H9 (cell line): ENCODE results near the gene CDK14. TPM values are rescaled to one million over a fixed set of nuclear protein-coding genes. Genes with fewer than 3 reads are reported as not detected.

Experiments used
- DNase-seq: peaks from one replicate; pipeline ENCODE4 v3.0.0-alpha.2; 2017
- H2AFZ ChIP-seq: one replicate; pipeline ENCODE4 v1.6.1; 2013; ENCODE audit warnings: mild to moderate bottlenecking, low read length, control low read depth, moderate library complexity
- H2AK5ac ChIP-seq: 2 replicates; pipeline ENCODE4 v1.6.1; 2013; ENCODE audit warnings: low read length, control low read depth, mixed read lengths; ENCODE audit not compliant: insufficient read length
- H2BK120ac ChIP-seq: one replicate; pipeline ENCODE4 v1.6.1; 2013; ENCODE audit warnings: low read depth, mild to moderate bottlenecking, low read length, control low read depth, inconsistent platforms; ENCODE audit not compliant: poor library complexity, severe bottlenecking
- H2BK12ac ChIP-seq: 2 replicates; pipeline ENCODE4 v1.6.1; 2013; ENCODE audit warnings: low read length, control low read depth, mixed read lengths, low read depth; ENCODE audit not compliant: insufficient read length
- H2BK15ac ChIP-seq: 2 replicates; pipeline ENCODE4 v1.6.1; 2013; ENCODE audit warnings: low read depth, low read length, control low read depth
- H2BK20ac ChIP-seq: one replicate; pipeline ENCODE4 v1.6.1; 2013; ENCODE audit warnings: low read depth, mild to moderate bottlenecking, low read length, control low read depth, inconsistent platforms; ENCODE audit not compliant: poor library complexity, severe bottlenecking
- H2BK5ac ChIP-seq: 2 replicates; pipeline ENCODE4 v1.6.1; 2013; ENCODE audit warnings: low read length, control low read depth, mixed read lengths; ENCODE audit not compliant: insufficient read length
- H3K14ac ChIP-seq: 2 replicates; pipeline ENCODE4 v1.6.1; 2013; ENCODE audit warnings: low read length, control low read depth; ENCODE audit not compliant: insufficient read depth
- H3K18ac ChIP-seq: 2 replicates; pipeline ENCODE4 v1.6.1; 2013; ENCODE audit warnings: low read depth, mild to moderate bottlenecking, mixed read lengths, low read length, control low read depth; ENCODE audit not compliant: insufficient read length
- H3K23ac ChIP-seq: 2 replicates; pipeline ENCODE4 v1.6.1; 2013; ENCODE audit warnings: low read length, control low read depth, mixed read lengths, low read depth; ENCODE audit not compliant: insufficient read length
- H3K23me2 ChIP-seq: 2 replicates; pipeline ENCODE4 v1.6.1; 2013; ENCODE audit warnings: low read depth, mild to moderate bottlenecking, mixed read lengths, low read length, control low read depth; ENCODE audit not compliant: insufficient read length, poor library complexity, severe bottlenecking
- H3K27ac ChIP-seq: 2 replicates; pipeline ENCODE4 v1.5.1; 2013; ENCODE audit warnings: low read length, control low read depth, mixed read lengths, low read depth; ENCODE audit not compliant: insufficient read length
- H3K27me3 ChIP-seq: 2 replicates; pipeline ENCODE4 v1.6.1; 2013; ENCODE audit warnings: low read length, control low read depth, inconsistent platforms; ENCODE audit not compliant: insufficient read depth
- H3K4ac ChIP-seq: 2 replicates; pipeline ENCODE4 v1.6.1; 2013; ENCODE audit warnings: low read depth, mild to moderate bottlenecking, control low read depth, inconsistent platforms, low read length, moderate library complexity
- H3K4me1 ChIP-seq: 2 replicates; pipeline ENCODE4 v1.6.1; 2013; ENCODE audit warnings: low read length, control low read depth, inconsistent platforms; ENCODE audit not compliant: insufficient read depth
- H3K4me2 ChIP-seq: 2 replicates; pipeline ENCODE4 v1.6.1; 2013; ENCODE audit warnings: low read length, control low read depth, mixed read lengths; ENCODE audit not compliant: insufficient read length, insufficient read depth
- H3K56ac ChIP-seq: 2 replicates; pipeline ENCODE4 v1.6.1; 2013; ENCODE audit warnings: low read depth, mild to moderate bottlenecking, mixed read lengths, low read length, control low read depth; ENCODE audit not compliant: insufficient read length
- H3K79me1 ChIP-seq: 2 replicates; pipeline ENCODE4 v1.6.1; 2013; ENCODE audit warnings: low read depth, mild to moderate bottlenecking, moderate library complexity, low read length, control low read depth, inconsistent platforms; ENCODE audit not compliant: insufficient read depth, poor library complexity, severe bottlenecking
- H3K79me2 ChIP-seq: 2 replicates; pipeline ENCODE4 v1.6.1; 2013; ENCODE audit warnings: low read length, control low read depth, inconsistent platforms; ENCODE audit not compliant: insufficient read depth
- H3K9ac ChIP-seq: 2 replicates; pipeline ENCODE4 v1.6.1; 2013; ENCODE audit warnings: low read length, control low read depth, mixed read lengths; ENCODE audit not compliant: insufficient read length; ENCODE audit errors: extremely low read depth
- H3K9me3 ChIP-seq: one replicate; pipeline ENCODE4 v1.6.1; 2013; ENCODE audit warnings: low read depth, low read length, inconsistent platforms; ENCODE audit not compliant: control insufficient read depth
- H3T11ph ChIP-seq: one replicate; pipeline ENCODE4 v1.6.1; 2013; ENCODE audit warnings: mild to moderate bottlenecking, low read length, control low read depth, inconsistent platforms
- H4K20me1 ChIP-seq: one replicate; pipeline ENCODE4 v1.6.1; 2013; ENCODE audit not compliant: control insufficient read depth, insufficient read length, insufficient read depth
- H4K5ac ChIP-seq: 2 replicates; pipeline ENCODE4 v1.6.1; 2013; ENCODE audit warnings: low read depth, mild to moderate bottlenecking, mixed read lengths, low read length, control low read depth; ENCODE audit not compliant: insufficient read length
- H4K8ac ChIP-seq: replicated peaks from 2 replicates; pipeline ENCODE4 v1.6.1; 2013; ENCODE audit warnings: low read length, control low read depth, mixed read lengths, low read depth; ENCODE audit not compliant: insufficient read length
- H4K91ac ChIP-seq: 2 replicates; pipeline ENCODE4 v1.6.1; 2013; ENCODE audit warnings: low read depth, mild to moderate bottlenecking, moderate library complexity, mixed read lengths, low read length, control low read depth; ENCODE audit not compliant: insufficient read length
- H3K27ac Mint-ChIP-seq, 3 experiments: 2 replicates in 2 of 3; 3 replicates in 1 of 3; pipeline ENCODE4 v1.8.0; 2020 to 2021; ENCODE audit warnings: mixed read lengths in 3 of 3, mild to moderate bottlenecking in 1 of 3, moderate library complexity in 1 of 3
- H3K27me3 Mint-ChIP-seq: 2 replicates; pipeline ENCODE4 v1.8.0; 2021; ENCODE audit warnings: low read depth, mild to moderate bottlenecking, moderate library complexity, mixed read lengths
- H3K36me3 Mint-ChIP-seq, 3 experiments: 2 replicates in 2 of 3; 3 replicates in 1 of 3; pipeline ENCODE4 v1.8.0; 2020 to 2021; ENCODE audit warnings: low read depth in 3 of 3, mixed read lengths in 3 of 3; ENCODE audit not compliant: insufficient read depth in 1 of 3
- H3K4me1 Mint-ChIP-seq, 2 experiments: 2 replicates each; pipeline ENCODE4 v1.8.0; 2020; ENCODE audit warnings: mixed read lengths in 2 of 2
- H3K4me3 Mint-ChIP-seq, 2 experiments: 2 replicates in 1 of 2; 3 replicates in 1 of 2; pipeline ENCODE4 v1.8.0; 2020 to 2021; ENCODE audit warnings: mild to moderate bottlenecking in 2 of 2, mixed read lengths in 2 of 2, moderate library complexity in 1 of 2
- H3K9me3 Mint-ChIP-seq, 2 experiments: 2 replicates in 1 of 2; 3 replicates in 1 of 2; pipeline ENCODE4 v1.8.0; 2020; ENCODE audit warnings: mild to moderate bottlenecking in 2 of 2, mixed read lengths in 2 of 2, moderate library complexity in 1 of 2
- WGBS: extraction: QIAGEN DNeasy Blood & Tissue Kit; methylation state at CpG from one replicate; pipeline ENCODE4 v1.1.7; 2013; ENCODE audit warnings: missing lambda C conversion rate, low lambda C conversion rate, mixed read lengths; ENCODE audit not compliant: insufficient read length; ENCODE audit errors: extremely low coverage; 5-methylcytosine and 5-hydroxymethylcytosine counted together
- total RNA-seq: library from RNA; stranded (reverse); gene quantifications from 2 replicates; pipeline ENCODE4 v1.2.1, GENCODE V29; 2021
- TF ChIP-seq, protein P1 (sequence below): fragments of 200-600 bp; sonication (generic); conservative IDR thresholded peaks from 3 replicates; pipeline ENCODE4 v1.8.0; 2021; ENCODE audit warnings: antibody characterized with exemption, mild to moderate bottlenecking

The CDK14 gene
- total RNA-seq, 1 experiment from 2014 or later = 23.9 TPM

DNA sequence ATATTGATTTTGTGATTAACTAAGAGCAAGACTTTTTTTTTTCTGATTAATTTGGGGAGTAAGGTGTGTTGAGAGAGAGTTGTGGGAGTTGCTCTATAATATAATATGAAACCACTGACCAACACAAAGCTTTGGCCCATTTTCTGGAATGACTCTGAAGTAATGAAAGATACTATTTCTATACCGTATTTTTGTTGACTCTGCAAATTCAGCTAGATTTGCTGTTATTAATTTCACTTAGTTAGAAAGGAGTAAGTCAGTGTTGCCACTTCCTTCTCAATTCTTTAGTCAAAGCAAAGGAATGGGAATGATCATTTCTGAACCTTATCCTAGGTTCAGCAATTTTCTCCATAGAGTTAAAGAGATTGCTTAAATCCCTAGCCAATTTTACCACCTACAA, 355.1 kb downstream of the CDK14 start:
- Mint-ChIP-seq H3K4me1 (peaks cover 35 to 38% of the 10 kb centered on the region in 2 experiments), H3K4me3 (no peak overlapping the region), H3K27me3 (no peaks in the 10 kb centered on the region), H3K9me3 (no peaks in the 10 kb centered on the region), H3K36me3 (peaks cover 0 to 4% (median 0%) of the 10 kb centered on the region in 3 experiments; a peak in 2 of 7 replicates), H3K27ac (0 out of 7 replicates have a peak overlapping the region, but pooled peaks of 1 of the 3 experiments have one; percentile 78)
- no peak overlapping the region for H3K14ac ChIP-seq
- peaks cover 3% of the 10 kb centered on the region; the same call in 1 of the 2 replicates for H3K4me1 ChIP-seq
- H3K79me1 ChIP-seq = no peaks in the 10 kb centered on the region
- no peak overlapping the region for H4K5ac ChIP-seq
- H3K23ac ChIP-seq = no peak overlapping the region
- no peaks in the 10 kb centered on the region for H3K9me3 ChIP-seq
- H2BK120ac ChIP-seq = no peak overlapping the region
- H2BK12ac ChIP-seq = no peak overlapping the region
- H4K20me1 ChIP-seq = no peaks in the 10 kb centered on the region
- no peak overlapping the region for H3K56ac ChIP-seq
- H3K27ac ChIP-seq = no peak overlapping the region
- H2AK5ac ChIP-seq = no peak overlapping the region
- H2BK15ac ChIP-seq = no peak overlapping the region
- WGBS = no CpG with 5 or more reads among the region's 1 CpG
- no peak overlapping the region for H3T11ph ChIP-seq
- H3K18ac ChIP-seq = no peak overlapping the region
- no peak for DNase-seq
- TF ChIP-seq, protein P1, sequence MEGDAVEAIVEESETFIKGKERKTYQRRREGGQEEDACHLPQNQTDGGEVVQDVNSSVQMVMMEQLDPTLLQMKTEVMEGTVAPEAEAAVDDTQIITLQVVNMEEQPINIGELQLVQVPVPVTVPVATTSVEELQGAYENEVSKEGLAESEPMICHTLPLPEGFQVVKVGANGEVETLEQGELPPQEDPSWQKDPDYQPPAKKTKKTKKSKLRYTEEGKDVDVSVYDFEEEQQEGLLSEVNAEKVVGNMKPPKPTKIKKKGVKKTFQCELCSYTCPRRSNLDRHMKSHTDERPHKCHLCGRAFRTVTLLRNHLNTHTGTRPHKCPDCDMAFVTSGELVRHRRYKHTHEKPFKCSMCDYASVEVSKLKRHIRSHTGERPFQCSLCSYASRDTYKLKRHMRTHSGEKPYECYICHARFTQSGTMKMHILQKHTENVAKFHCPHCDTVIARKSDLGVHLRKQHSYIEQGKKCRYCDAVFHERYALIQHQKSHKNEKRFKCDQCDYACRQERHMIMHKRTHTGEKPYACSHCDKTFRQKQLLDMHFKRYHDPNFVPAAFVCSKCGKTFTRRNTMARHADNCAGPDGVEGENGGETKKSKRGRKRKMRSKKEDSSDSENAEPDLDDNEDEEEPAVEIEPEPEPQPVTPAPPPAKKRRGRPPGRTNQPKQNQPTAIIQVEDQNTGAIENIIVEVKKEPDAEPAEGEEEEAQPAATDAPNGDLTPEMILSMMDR = no peak
- no peak overlapping the region for H3K9ac ChIP-seq
- H2AFZ ChIP-seq = no peak overlapping the region
- no peaks in the 10 kb centered on the region for H3K27me3 ChIP-seq
- no peak overlapping the region for H2BK5ac ChIP-seq
- no peak overlapping the region for H3K4me2 ChIP-seq
- no peak overlapping the region for H4K91ac ChIP-seq
- no peak overlapping the region for H4K8ac ChIP-seq
- H2BK20ac ChIP-seq = peak overlapping the region; percentile 99
- no peaks in the 10 kb centered on the region for H3K79me2 ChIP-seq
- H3K4ac ChIP-seq = no peak overlapping the region
- H3K23me2 ChIP-seq = no peaks in the 10 kb centered on the region
